Kidney capillary endothelial cell (primary cell): ENCODE data around the gene PFKP.

Source experiments
- DNase-seq: peaks from one replicate; pipeline ENCODE4 v3.0.0-alpha.2; 2018; ENCODE audit warnings: low spot score

The PFKP gene

GRCh38 chr10:3136336-3136735, 69.0 kb downstream of the PFKP start:
- DNase-seq: no peak

DNA sequence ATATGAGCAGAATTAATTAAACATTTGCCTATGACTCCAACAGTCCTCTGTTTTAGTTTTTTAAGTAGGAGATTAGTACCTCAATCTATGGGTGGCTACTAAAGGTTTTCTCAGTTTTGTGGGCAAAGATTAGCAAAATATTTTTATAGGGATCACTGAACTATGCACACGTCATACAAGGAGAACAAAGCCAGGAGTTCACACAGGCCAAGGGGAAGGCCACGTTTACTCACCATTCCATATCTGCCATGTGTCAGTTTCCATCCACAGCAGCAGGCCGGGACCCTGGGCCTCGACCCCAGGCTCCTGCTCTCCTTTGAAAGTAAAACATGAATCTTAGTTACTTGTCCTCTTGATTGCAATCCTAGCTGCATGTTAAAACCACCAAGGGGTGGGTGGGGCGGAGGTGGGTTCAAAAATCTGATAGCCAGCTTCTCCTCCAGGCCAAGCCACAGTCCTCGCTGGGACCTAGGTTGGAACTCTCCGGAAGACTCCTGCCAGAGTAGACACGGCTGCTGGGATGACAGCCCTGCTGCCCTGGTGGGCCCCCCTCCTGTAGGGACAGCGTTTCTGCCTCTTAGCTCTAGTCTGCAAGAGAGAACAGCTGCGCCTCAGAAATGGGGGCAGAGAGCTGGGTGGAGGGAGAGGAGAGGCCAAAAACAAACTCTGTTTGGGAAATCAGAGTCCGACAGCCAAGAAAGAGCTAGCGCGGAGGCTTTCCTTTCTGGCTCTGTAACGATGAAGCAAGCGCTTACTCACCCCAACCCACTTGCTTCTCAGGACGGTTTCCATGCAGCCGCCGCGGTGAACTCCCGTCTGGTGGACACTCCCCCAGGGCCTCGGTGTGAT, 69.6 kb downstream of the PFKP start:
- no peak for DNase-seq

DNA sequence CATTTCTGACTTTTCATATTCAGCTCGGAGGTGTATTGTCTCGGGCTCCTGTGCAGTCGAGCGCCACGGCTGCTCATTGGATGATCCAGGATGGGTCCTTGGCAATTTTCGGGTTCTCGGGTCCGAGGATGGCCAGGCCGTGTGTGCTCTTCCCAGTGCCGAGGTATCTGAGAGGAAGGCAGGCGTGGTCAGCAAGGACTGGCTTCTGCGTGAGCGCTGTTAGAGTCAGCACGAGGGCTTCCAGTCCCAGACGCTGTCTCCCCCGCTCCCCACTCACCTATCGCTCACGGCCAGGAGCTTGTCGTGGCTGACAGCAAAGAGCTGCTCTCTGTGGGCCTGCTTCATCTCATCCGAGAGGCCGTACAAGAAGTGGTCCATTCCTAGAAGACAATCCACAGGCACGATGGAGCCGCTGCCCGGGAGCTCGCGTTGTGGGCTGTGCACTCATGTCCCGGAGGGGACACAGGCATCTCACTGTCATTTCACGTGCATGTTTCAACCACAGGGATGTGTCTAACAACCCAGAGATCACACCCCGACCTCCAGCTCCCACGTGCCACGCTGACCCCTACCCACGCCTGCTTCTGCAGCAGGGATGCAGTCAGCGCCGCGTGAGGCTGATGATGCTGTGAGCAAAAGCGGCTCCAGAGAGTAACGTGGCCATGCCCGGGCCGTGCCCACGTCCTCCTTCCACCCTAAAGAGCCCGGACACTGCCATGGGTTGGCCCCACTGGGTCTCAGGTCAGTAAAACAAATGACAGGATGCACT, 70.8 kb downstream of the PFKP start:
- DNase-seq: no peak

DNA sequence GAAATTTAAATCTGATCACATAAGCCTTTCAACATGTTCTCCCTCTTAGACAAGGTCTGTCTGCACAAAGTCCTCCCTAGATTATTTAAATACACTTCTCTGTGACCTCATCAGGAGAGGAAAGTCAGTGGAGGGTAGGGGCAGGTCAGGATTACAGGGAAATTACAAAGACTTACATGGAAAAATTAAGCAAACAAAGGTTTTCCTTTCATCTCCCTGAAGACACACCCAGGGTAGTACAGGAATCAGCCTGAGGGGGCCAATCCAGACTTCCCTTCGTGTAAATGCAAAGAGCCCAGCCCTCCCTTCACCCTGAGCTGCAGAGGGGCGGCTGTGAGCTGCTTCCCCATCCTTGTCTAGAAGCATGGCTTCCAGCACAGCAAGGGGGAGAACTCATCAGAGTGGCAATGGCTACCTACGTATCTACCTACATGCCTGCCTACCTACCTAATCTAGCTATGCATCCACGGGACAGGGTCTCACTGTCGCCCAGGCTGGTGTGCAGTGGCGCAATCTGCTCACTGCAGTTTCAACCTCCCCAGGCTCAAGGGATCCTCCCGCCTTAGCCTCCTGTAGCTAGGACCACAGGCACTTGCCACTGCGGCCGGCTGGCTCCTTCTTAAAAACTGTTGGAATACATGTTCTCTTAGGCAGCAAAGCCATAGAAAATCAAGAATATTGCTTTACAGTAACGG, 72.0 kb downstream of the PFKP start:
- DNase-seq: no peak

GRCh38 chr10:3140280-3140679, 72.9 kb downstream of the PFKP start:
- DNase-seq: no peak

DNA sequence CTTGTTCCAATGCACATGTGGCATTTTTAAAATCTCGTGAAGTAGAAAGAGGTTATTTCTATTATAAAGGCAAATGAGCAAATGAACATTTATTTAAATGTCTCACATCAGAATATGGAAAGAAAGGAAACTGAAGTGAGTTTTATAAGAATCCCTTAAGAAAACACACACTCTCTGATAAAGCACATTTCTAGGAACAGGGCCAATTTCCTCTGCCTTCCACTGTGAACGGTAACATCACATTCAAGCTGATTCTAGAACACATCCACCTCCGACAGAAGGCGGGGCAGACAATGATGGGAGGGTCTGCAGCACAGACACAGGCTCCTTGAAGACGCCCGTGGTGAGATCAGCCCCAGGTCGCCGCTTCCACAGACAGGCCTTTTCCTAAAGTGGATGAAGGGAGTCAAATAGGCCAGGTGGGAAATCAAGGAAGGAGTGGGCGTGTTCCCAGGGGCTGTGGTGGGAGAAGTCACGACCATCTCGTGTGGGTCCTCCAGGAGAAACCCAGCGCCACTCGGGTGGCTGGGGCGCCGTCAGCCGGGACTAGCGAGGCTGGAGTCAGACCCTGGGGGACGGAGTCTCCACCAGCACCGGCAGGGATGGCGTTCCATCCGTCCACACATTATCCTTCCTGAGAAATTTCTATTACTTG, 74.1 kb downstream of the PFKP start:
- no peak for DNase-seq

DNA sequence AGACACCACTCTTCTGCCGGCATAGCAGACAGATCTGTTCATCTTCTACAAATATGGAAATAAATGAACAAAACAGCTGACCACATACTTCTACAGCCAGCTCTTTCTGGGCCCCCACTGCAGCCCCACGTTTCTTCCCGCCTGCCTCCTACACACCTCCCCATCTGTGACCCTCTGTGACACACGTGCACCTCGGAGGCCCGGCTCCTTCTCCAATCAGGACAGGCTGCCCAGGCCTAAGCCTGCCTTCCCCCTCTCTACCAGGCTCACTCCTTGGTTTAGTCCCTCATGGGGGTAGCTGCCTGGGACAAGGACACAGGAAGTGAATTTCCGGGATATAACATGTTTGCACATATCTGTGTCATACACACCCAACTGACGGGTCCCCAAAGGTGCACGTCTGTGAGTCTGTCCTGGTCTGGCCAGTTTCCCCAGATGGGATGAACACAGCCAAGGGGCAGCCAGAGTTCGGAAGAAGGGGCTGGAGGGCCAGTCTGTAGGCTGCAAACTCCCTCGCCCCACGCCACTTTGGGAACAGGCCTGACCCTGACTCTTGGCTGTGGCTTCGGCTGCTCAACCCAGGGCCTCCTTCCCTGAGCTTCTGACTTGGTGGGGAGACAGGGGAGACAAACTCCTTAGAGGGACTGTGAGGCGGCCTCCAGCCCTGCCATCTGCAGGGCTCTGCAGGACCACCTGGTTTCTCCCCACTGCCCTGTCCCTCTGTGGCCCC, 75.0 kb downstream of the PFKP start:
- DNase-seq: no peak

- DNase-seq: no peak
Observed at GRCh38 chr10:3143366-3143765, 76.0 kb downstream of the PFKP start.

DNA sequence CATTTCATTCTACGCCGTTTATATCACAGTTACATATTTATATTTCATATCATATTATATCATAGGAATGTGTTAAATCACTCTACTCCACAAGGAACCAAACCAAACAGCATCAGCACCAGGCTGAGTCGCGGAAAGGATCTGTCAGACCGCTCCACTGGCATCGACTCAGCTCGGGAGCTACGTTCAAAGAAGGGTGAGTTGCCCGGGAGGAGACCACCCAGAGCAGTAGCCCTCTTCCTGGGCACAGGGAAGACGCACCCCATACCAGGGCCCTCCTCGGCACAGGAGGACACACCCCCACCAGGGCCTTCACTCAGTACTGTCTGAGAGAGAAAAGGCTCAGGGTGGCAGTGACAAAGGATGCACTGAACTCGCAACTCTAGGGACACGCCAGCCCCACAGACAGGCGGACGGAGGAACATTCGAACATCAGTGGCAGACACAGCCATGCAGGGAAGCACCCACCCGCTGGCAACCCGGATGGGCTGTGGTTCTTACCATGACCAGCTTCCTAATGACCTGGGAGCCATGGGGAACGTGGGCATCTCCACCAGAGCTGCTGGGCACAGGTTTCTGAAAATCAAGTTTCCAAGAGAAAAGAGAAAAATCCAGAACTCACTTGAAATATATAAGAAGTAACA, 76.6 kb downstream of the PFKP start:
- DNase-seq: no peak

DNA sequence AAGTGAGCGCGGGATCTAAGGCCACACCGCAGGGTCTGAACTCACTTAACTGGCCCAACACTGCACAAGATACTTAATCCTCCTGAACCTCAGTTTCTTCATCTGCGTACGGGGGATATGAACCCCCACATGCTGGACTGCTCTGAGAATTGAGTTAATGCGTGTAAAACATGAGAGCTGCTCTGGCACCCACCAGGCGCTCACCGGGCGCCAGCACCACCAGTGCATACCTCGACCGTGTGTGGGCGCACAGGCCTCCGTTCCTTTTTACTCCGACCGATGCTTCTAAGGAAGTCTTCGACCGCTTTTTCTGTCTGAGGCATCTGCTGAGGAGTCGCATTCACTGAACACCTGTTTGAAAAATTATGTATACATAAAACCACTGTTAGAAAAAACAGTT, 78.0 kb downstream of the PFKP start:
- no peak for DNase-seq

DNA sequence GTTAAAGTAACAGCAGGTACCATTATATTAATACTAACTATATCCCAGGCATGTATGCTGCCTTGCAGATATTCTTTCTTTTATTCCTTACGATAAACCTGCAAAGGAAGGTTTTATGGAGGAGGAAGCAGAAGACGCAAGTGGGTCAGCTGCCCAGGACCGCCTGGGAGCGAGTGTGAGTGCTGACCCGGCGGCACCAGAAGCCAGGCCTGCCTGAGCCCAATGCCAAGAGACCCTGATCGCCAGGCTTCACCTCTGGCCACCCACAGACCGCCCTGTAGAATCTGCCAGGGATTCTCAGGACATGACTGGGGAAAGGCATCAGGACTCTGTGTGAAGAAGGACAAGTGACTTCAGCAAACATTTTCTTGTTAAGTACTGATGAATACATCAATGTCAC, 78.9 kb downstream of the PFKP start:
- no peak for DNase-seq

DNA sequence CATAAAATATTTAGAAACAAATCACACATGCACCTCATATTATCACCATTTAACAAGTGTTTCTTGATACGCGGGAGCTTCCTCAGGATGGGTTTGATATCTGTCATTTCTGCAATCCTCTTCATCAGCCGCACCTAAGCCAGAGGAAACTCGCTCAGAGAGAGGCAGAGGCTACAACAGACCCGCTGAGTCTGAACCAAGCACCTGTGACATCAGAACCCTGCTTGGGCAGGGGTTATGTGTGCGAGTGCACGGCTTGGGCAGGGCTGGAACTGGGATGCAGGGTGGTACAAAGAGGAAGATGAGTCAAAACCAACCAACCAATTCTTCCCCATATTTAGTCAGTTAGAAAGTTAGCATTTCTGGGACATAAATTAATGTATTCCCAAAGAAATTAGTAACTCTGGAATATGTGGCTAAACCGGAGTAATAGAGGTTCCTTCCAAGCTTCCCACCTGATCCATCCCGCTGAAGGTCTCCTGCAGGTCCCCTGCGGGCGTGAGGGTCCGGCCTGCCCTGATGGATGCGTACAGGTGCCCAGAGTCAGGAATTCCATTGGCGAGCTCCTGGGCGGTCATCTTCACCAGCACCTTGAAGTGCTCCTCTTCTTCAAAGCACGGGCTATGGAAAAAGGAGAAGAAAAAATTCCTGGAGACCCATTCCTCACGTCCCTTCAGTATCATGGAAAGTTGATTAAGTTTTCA, 79.9 kb downstream of the PFKP start:
- no peak for DNase-seq

GRCh38 chr10:3148041-3148440, 80.7 kb downstream of the PFKP start:
- no peak for DNase-seq

DNA sequence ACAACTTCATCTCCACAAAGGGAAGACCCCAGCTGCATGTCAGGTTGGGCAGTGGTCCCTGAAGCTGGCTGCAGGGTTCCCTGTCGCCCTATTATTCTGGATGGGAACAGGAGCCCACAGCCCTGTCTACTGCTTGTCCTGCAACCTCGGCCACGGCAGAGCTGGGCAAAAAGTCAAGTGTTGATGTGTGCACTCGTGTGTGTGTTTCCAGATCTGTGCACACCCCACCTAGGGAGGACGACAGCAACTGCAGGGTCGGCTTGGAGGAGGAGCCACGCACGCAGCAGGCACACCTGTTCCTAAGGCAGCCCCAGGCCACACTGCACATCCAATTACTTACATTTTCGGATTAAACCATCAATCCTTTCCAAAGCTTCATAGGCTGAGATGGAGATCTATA, 81.6 kb downstream of the PFKP start:
- no peak for DNase-seq

GRCh38 chr10:3149918-3150317, 82.6 kb downstream of the PFKP start:
- DNase-seq: no peak

DNA sequence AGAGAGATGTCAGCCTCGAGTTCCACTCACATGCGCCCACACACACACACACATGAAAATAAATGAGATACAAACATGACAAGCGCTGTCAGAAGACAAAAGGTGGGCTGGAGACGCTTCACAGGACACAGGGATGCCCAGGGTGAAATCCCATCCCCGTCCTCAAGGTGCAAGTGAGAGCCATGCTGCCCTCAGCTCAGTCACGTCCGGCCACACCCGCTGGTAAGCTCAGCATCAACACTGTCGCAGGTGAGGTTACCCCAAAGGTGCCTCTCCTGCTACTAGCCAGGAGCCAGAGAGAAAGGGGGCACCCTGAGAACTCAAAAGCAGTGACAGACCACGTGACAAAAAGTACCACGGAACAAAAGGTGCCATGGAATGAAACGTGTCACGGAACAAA, 83.0 kb downstream of the PFKP start:
- no peak for DNase-seq

GRCh38 chr10:3150961-3151360, 83.6 kb downstream of the PFKP start:
- DNase-seq: no peak

- DNase-seq: no peak
Observed at GRCh38 chr10:3151889-3152565, 84.7 kb downstream of the PFKP start.

- DNase-seq: no peak
Observed at GRCh38 chr10:3152566-3152935, 85.2 kb downstream of the PFKP start.

GRCh38 chr10:3154666-3155065, 87.3 kb downstream of the PFKP start:
- DNase-seq: no peak
